ENCODE data around the gene AMPH. TPM values are rescaled to one million over a fixed set of nuclear protein-coding genes. Genes with fewer than 3 reads are reported as not detected.

Gene AMPH
- total RNA-seq, 1 experiment from 2014 or later, result not detected

GRCh38 chr7:38539477-38540081 lies 91.6 kb downstream of the AMPH start:
- intact Hi-C loops (cut with micrococcal nuclease), result no loop called here
- no peak overlapping the region for H3K4me3 ChIP-seq (ENCODE audit: low read length)
- peaks cover 7% of the 10 kb centered on the region for H3K27me3 ChIP-seq (ENCODE audit: low read length)
- no TSS peak for BruUV-seq (replicated peaks)
- H3F3A ChIP-seq (ENCODE audit: low read length, unreplicated experiment), result no peaks in the 10 kb centered on the region
- no peaks in the 10 kb centered on the region for H3K9me3 ChIP-seq (ENCODE audit: low read length)
- DNase-seq (no peak), ATAC-seq (no peak)
- CTCF ChIA-PET, result no interaction called here
- no peak overlapping the region for H3K9ac ChIP-seq (ENCODE audit: low read length)
- H3K9me2 ChIP-seq (replicated peaks; ENCODE audit: low read length), result no peaks in the 10 kb centered on the region
- TF ChIP-seq CTCF (conservative IDR thresholded peaks at IDR 0.05; ENCODE audit: low read depth, low read length) (no peak), EZH2phosphoT487 (IDR thresholded peaks at IDR 0.05; ENCODE audit: borderline replicate concordance, low read length) (no peak), EZH2 (IDR thresholded peaks at IDR 0.05; ENCODE audit: low read length, unreplicated experiment) (no peak)
- no peaks in the 10 kb centered on the region for H3K36me3 ChIP-seq (ENCODE audit: low read depth, low read length)
- no peaks in the 10 kb centered on the region for H3K79me2 ChIP-seq (ENCODE audit: low read length)
- POLR2A ChIA-PET (ENCODE audit: unreplicated experiment), result interaction anchor here (0.6 kb wide), 1 partner anchor 1074 kb away, joined by 3 read pairs; no protein-coding TSS in a partner anchor
- no peak overlapping the region for H2AFZ ChIP-seq (ENCODE audit: low read length)
- no peak overlapping the region for H3K27ac ChIP-seq (ENCODE audit: low read length)
- no peaks in the 10 kb centered on the region for H4K20me1 ChIP-seq (ENCODE audit: low read length)
- no peak overlapping the region for H3K4me2 ChIP-seq (ENCODE audit: low read length)
- H3K4me1 ChIP-seq (ENCODE audit: insufficient read depth, low read length), result no peaks in the 10 kb centered on the region

- H3K4me2 ChIP-seq (ENCODE audit: low read length), result no peak overlapping the region
- DNase-seq (no peak), ATAC-seq (no peak)
- ChIA-PET CTCF (no interaction called here), POLR2A (ENCODE audit: unreplicated experiment) (no interaction called here)
- no peaks in the 10 kb centered on the region for H3K79me2 ChIP-seq (ENCODE audit: low read length)
- H3K9me2 ChIP-seq (replicated peaks; ENCODE audit: low read length), result no peaks in the 10 kb centered on the region
- H3K4me1 ChIP-seq (ENCODE audit: insufficient read depth, low read length), result no peaks in the 10 kb centered on the region
- H3K4me3 ChIP-seq (ENCODE audit: low read length), result no peak overlapping the region
- no peak overlapping the region for H2AFZ ChIP-seq (ENCODE audit: low read length)
- intact Hi-C loops (cut with micrococcal nuclease), result no loop called here
- no peaks in the 10 kb centered on the region for H3F3A ChIP-seq (ENCODE audit: low read length, unreplicated experiment)
- H3K36me3 ChIP-seq (ENCODE audit: low read depth, low read length), result no peaks in the 10 kb centered on the region
- H3K9me3 ChIP-seq (ENCODE audit: low read length), result no peaks in the 10 kb centered on the region
- H3K27ac ChIP-seq (ENCODE audit: low read length), result no peak overlapping the region
- no peak for TF ChIP-seq EZH2 (IDR thresholded peaks at IDR 0.05; ENCODE audit: low read length, unreplicated experiment)
- TF ChIP-seq EZH2phosphoT487 (IDR thresholded peaks at IDR 0.05; ENCODE audit: borderline replicate concordance, low read length), result no peak
- TF ChIP-seq CTCF (conservative IDR thresholded peaks at IDR 0.05; ENCODE audit: low read depth, low read length), result no peak
- no peak overlapping the region for H3K9ac ChIP-seq (ENCODE audit: low read length)
- no peaks in the 10 kb centered on the region for H4K20me1 ChIP-seq (ENCODE audit: low read length)
- H3K27me3 ChIP-seq (ENCODE audit: low read length), result peaks cover 36% of the 10 kb centered on the region
- BruUV-seq (replicated peaks), result no TSS peak
Observed at GRCh38 chr7:38535073-38535472, 96.1 kb downstream of the AMPH start.

GRCh38 chr7:38525857-38526256 lies 105.3 kb downstream of the AMPH start:
- no peak for ATAC-seq
- intact Hi-C loops (cut with micrococcal nuclease), result no loop called here
- no peaks in the 10 kb centered on the region for H3K4me1 ChIP-seq (ENCODE audit: insufficient read depth, low read length)
- H3K27me3 ChIP-seq (ENCODE audit: low read length), result peaks cover 8% of the 10 kb centered on the region
- no peaks in the 10 kb centered on the region for H3K79me2 ChIP-seq (ENCODE audit: low read length)
- no peak overlapping the region for H3K4me3 ChIP-seq (ENCODE audit: low read length)
- no peaks in the 10 kb centered on the region for H3K36me3 ChIP-seq (ENCODE audit: low read depth, low read length)
- no peaks in the 10 kb centered on the region for H3F3A ChIP-seq (ENCODE audit: low read length, unreplicated experiment)
- H3K4me2 ChIP-seq (ENCODE audit: low read length), result no peak overlapping the region
- H4K20me1 ChIP-seq (ENCODE audit: low read length), result no peaks in the 10 kb centered on the region
- DNase-seq, result no peak
- no peaks in the 10 kb centered on the region for H3K9me3 ChIP-seq (ENCODE audit: low read length)
- H3K9ac ChIP-seq (ENCODE audit: low read length), result no peak overlapping the region
- POLR2A ChIA-PET (ENCODE audit: unreplicated experiment), result no interaction called here
- H3K27ac ChIP-seq (ENCODE audit: low read length), result no peak overlapping the region
- no TSS peak for BruUV-seq (replicated peaks)
- TF ChIP-seq CTCF (conservative IDR thresholded peaks at IDR 0.05; ENCODE audit: low read depth, low read length) (no peak), EZH2phosphoT487 (IDR thresholded peaks at IDR 0.05; ENCODE audit: borderline replicate concordance, low read length) (no peak), EZH2 (IDR thresholded peaks at IDR 0.05; ENCODE audit: low read length, unreplicated experiment) (no peak)
- H3K9me2 ChIP-seq (replicated peaks; ENCODE audit: low read length), result no peaks in the 10 kb centered on the region
- CTCF ChIA-PET, result no interaction called here
- H2AFZ ChIP-seq (ENCODE audit: low read length), result no peak overlapping the region
